Embryonic facial prominence (tissue), 1 donor: Measurements from ENCODE around the gene CFHR1.

Experiments used
- DNase-seq: peaks from one replicate; pipeline ENCODE4 v3.0.0-alpha.2; 2016; ENCODE audit errors: extremely low spot score

Gene CFHR1

DNA sequence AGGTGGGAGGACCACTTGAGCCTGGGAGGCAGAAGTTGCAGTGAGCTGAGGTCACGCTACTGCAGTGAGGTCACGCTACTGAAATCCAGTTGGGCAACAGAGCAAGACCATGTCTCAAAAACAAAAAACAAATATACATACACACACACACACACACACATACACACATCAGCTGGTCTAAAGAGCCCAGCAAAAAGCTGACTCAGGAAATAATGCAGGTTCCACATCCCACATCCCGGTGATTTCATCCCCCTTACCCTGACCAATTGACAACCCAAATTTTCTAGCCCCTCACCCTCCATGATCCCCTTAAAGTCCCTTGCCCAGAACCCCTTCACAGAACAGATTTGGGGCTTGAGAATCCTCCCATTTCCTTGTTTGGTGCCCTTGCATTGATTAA lies 56.4 kb downstream of the CFHR1 start:
- DNase-seq = no peak

DNA sequence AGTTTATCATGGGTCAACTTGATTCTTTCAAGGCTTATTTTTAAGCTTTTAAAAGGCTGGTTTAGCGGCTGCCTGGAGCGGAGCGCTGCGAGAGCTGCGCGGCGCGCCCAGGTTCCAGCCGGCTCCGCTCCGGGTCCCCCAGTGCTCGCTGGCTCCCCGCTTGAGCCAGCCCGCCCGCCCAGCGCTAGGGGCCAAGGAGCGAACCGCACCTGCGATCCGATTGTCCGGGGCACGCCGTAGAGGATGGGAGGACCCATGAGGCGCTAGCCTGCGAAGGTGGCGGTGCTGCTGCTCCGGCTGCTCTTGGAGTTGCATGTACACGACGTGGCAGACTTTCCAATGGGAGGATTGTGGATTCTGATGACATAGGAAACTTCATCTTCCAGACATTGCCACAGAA lies 58.4 kb downstream of the CFHR1 start:
- DNase-seq = no peak
